Fibroblast of lung (primary cell): ENCODE measurements around the gene SAGE1.
"Not testable (repeated sequence)": the region's sequence is repeated elsewhere in the genome, so short reads cannot be mapped to it uniquely, and the experiment has no call there.

ENCODE experiments used
- EZH2 ChIP-seq: IDR thresholded peaks from 2 replicates; pipeline ENCODE4 v1.5.1; 2012; ENCODE audit warnings: low read length, control low read depth, mild to moderate bottlenecking; ENCODE audit errors: missing control alignments
- TF ChIP-seq, protein P1 (sequence below), 2 donors: IDR thresholded peaks in 1 of 2; conservative IDR thresholded peaks in 1 of 2; 1 replicate in 1 of 2; 2 replicates in 1 of 2; pipeline ENCODE4 v1.5.1; 2011 to 2012; ENCODE audit warnings: low read length in 2 of 2, control low read depth in 1 of 2, inconsistent platforms in 1 of 2, low read depth in 1 of 2, mild to moderate bottlenecking in 1 of 2

DNA sequence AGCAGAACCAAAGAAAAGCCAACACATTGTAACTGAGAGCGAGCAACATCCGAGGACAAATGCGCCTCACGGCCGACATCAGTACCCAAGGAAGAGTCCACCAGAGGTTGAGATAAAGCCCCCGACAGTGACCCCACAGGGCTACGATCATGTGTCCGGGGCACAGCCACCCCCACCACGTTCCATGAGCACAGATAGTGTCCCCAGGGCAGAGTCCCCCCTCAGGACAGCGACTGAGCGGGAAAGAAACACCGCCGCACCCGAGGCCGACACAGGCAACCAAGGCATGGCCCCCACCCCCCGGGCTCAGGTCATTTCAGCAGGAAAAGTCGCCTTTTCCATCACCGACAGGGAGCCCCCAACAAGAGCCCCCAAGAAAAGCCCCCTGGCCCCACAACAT lies 5.3 kb upstream of the SAGE1 start:
- TF ChIP-seq, protein P1, sequence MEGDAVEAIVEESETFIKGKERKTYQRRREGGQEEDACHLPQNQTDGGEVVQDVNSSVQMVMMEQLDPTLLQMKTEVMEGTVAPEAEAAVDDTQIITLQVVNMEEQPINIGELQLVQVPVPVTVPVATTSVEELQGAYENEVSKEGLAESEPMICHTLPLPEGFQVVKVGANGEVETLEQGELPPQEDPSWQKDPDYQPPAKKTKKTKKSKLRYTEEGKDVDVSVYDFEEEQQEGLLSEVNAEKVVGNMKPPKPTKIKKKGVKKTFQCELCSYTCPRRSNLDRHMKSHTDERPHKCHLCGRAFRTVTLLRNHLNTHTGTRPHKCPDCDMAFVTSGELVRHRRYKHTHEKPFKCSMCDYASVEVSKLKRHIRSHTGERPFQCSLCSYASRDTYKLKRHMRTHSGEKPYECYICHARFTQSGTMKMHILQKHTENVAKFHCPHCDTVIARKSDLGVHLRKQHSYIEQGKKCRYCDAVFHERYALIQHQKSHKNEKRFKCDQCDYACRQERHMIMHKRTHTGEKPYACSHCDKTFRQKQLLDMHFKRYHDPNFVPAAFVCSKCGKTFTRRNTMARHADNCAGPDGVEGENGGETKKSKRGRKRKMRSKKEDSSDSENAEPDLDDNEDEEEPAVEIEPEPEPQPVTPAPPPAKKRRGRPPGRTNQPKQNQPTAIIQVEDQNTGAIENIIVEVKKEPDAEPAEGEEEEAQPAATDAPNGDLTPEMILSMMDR (conservative IDR thresholded peaks at IDR 0.05 in 1 of 2, IDR thresholded peaks at IDR 0.05 in 1 of 2; ENCODE audit: low read depth in 1 of 2, low read length in 2 of 2), result not testable (repeated sequence)
- not testable (repeated sequence) for TF ChIP-seq EZH2
